Uterus (tissue), 4 donors: Measurements from ENCODE around the gene RBM42. TPM values are rescaled to one million over a fixed set of nuclear protein-coding genes. Genes with fewer than 3 reads are reported as not detected.

ENCODE experiments used
- DNase-seq, 2 donors: peaks; one replicate each; pipeline ENCODE4 v3.0.0-alpha.2; 2019 to 2020
- H3K27ac ChIP-seq, 2 donors: fragments of 200-600 bp; sonication (generic); 1 replicate in 1 of 2; 2 replicates in 1 of 2; pipeline ENCODE4 v1.5.1; 2016 to 2018
- H3K27me3 ChIP-seq, 2 donors: fragments of 200-600 bp; sonication (generic); one replicate each; pipeline ENCODE4 v1.5.1; 2018 to 2019; ENCODE audit warnings: control low read depth in 1 of 2
- H3K36me3 ChIP-seq, 2 donors: fragments of 200-600 bp; sonication (generic); one replicate each; pipeline ENCODE4 v1.5.1; 2019; ENCODE audit warnings: control low read depth in 1 of 2
- H3K4me1 ChIP-seq, 2 donors: fragments of 200-600 bp; sonication (generic); one replicate each; pipeline ENCODE4 v1.5.1; 2018 to 2019; ENCODE audit warnings: control low read depth in 1 of 2
- H3K4me3 ChIP-seq, 2 donors: fragments of 200-600 bp; sonication (generic); 1 replicate in 1 of 2; 2 replicates in 1 of 2; pipeline ENCODE4 v1.5.1; 2018 to 2019; ENCODE audit warnings: mild to moderate bottlenecking in 1 of 2
- H3K9me3 ChIP-seq, 2 donors: fragments of 200-600 bp; sonication (generic); one replicate each; pipeline ENCODE4 v1.5.1; 2019; ENCODE audit warnings: control low read depth in 1 of 2
- CTCF ChIP-seq, 4 experiments: fragments of 200-600 bp in 2 of 4; fragments of 450-650 bp in 2 of 4; sonication (generic) in 2 of 4; IDR thresholded peaks; one replicate each; pipeline ENCODE4 v1.5.1; 2016 to 2019; ENCODE audit warnings: antibody characterized with exemption in 4 of 4, mild to moderate bottlenecking in 2 of 4, moderate library complexity in 1 of 4
- POLR2A ChIP-seq, 2 donors: fragments of 450-650 bp; IDR thresholded peaks; one replicate each; pipeline ENCODE4 v1.6.1; 2016; ENCODE audit warnings: antibody characterized with exemption in 2 of 2, mild to moderate bottlenecking in 1 of 2, moderate library complexity in 1 of 2
- intact Hi-C: fragments of 100-400 bp; cut with DNase I; formaldehyde crosslinking; loops from one replicate; pipeline ENCODE4 v1.15.1; 2023; ENCODE audit warnings: low total_unique reads
- total RNA-seq, 4 donors: library from RNA; depleted of rRNA in 3 of 4; stranded (reverse); fragments of >200 nt in 3 of 4; gene quantifications; one replicate each; pipeline versions ENCODE4 v1.1.0 to v1.2.4, GENCODE V29; 2014 to 2023
- donor health status: DM: yes; HTN: yes; CAD: no.

RBM42 gene
- total RNA-seq, 4 donors from 2014 or later, result 23.8 to 60.0 (median 31.5) TPM

GRCh38 chr19:35669974-35670373, 41.1 kb downstream of the RBM42 start:
- DNase-seq, result no peak
- no peak overlapping the region for H3K27ac ChIP-seq
- no peaks in the 10 kb centered on the region for H3K4me1 ChIP-seq
- H3K4me3 ChIP-seq, result no peak overlapping the region
- H3K27me3 ChIP-seq, result peaks cover 0 to 10% of the 10 kb centered on the region in 2 donors
- no peaks in the 10 kb centered on the region for H3K9me3 ChIP-seq
- intact Hi-C loops, result no loop called here
- TF ChIP-seq CTCF (IDR thresholded peaks at IDR 0.05) (no peak), POLR2A (IDR thresholded peaks at IDR 0.05) (no peak)
- H3K36me3 ChIP-seq, result no peaks in the 10 kb centered on the region

- no peak for TF ChIP-seq POLR2A (IDR thresholded peaks at IDR 0.05)
- no peak for TF ChIP-seq CTCF (IDR thresholded peaks at IDR 0.05)
- Histone ChIP-seq H3K9me3 (no peaks in the 10 kb centered on the region), H3K27ac (no peak overlapping the region), H3K4me3 (no peak overlapping the region), H3K27me3 (peaks cover 0 to 10% of the 10 kb centered on the region in 2 donors), H3K36me3 (no peaks in the 10 kb centered on the region), H3K4me1 (no peaks in the 10 kb centered on the region)
- intact Hi-C loops, result no loop called here
- DNase-seq, result no peak
Measured at GRCh38 chr19:35670686-35671085, 41.9 kb downstream of the RBM42 start.

GRCh38 chr19:35671818-35672217, 43.0 kb downstream of the RBM42 start:
- H3K9me3 ChIP-seq, result no peaks in the 10 kb centered on the region
- H3K27me3 ChIP-seq, result peaks cover 0 to 10% of the 10 kb centered on the region in 2 donors
- DNase-seq, result no peak
- TF ChIP-seq CTCF (IDR thresholded peaks at IDR 0.05), result no peak
- TF ChIP-seq POLR2A (IDR thresholded peaks at IDR 0.05), result no peak
- intact Hi-C loops, result no loop called here
- no peaks in the 10 kb centered on the region for H3K4me1 ChIP-seq
- no peak overlapping the region for H3K27ac ChIP-seq
- no peak overlapping the region for H3K4me3 ChIP-seq
- H3K36me3 ChIP-seq, result no peaks in the 10 kb centered on the region

- TF ChIP-seq POLR2A (IDR thresholded peaks at IDR 0.05) (no peak), CTCF (IDR thresholded peaks at IDR 0.05) (no peak)
- Histone ChIP-seq H3K27me3 (peaks cover 0 to 10% of the 10 kb centered on the region in 2 donors), H3K9me3 (no peaks in the 10 kb centered on the region), H3K4me1 (no peaks in the 10 kb centered on the region), H3K27ac (no peak overlapping the region), H3K4me3 (no peak overlapping the region), H3K36me3 (no peaks in the 10 kb centered on the region)
- intact Hi-C loops, result no loop called here
- DNase-seq, result no peak
Measured at GRCh38 chr19:35673121-35673804, 44.4 kb downstream of the RBM42 start.

GRCh38 chr19:35675589-35676140, 46.8 kb downstream of the RBM42 start:
- Histone ChIP-seq H3K27me3 (peaks cover 0 to 10% of the 10 kb centered on the region in 2 donors), H3K27ac (no peak overlapping the region), H3K4me3 (no peak overlapping the region), H3K9me3 (no peaks in the 10 kb centered on the region), H3K4me1 (no peaks in the 10 kb centered on the region), H3K36me3 (no peaks in the 10 kb centered on the region)
- intact Hi-C loops, result no loop called here
- TF ChIP-seq CTCF (IDR thresholded peaks at IDR 0.05), result no peak
- no peak for TF ChIP-seq POLR2A (IDR thresholded peaks at IDR 0.05)
- no peak for DNase-seq
